GM18907 (cell line): Measurements from ENCODE around the gene ITPR2.
"Not testable (repeated sequence)": the region's sequence is repeated elsewhere in the genome, so short reads cannot be mapped to it uniquely, and the experiment has no call there.

ENCODE experiments used
- ATAC-seq: cut with Tn5 transposase; IDR thresholded peaks from one replicate; pipeline ENCODE4 v1.9.1; 2021; ENCODE audit warnings: mild to moderate bottlenecking, moderate library complexity; ENCODE audit not compliant: unreplicated experiment

The ITPR2 gene

GRCh38 chr12:26767116-26767515 lies 65.9 kb downstream of the ITPR2 start:
- no peak for ATAC-seq

- no peak for ATAC-seq
These were observed 70.8 kb downstream of the ITPR2 start for GRCh38 chr12:26762186-26762585.

DNA sequence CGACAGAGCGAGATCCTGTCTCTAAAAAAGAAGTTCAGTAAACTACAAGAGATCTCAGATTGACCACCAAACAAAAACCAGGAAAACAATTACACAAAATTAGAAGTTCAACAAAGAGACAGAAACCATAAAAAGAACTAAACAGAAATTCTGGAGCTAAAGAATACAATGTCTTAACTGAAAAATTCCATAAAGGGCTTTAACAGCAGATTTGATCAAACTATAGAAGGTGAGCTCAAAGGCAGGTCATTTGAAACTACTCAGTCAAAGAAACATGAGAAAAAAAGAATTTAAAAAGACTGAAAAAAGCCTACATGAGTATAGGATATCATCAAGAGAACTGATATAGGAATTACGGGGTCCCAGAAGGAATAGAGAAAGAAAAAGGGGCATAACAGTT lies 71.2 kb downstream of the ITPR2 start:
- ATAC-seq: no peak

DNA sequence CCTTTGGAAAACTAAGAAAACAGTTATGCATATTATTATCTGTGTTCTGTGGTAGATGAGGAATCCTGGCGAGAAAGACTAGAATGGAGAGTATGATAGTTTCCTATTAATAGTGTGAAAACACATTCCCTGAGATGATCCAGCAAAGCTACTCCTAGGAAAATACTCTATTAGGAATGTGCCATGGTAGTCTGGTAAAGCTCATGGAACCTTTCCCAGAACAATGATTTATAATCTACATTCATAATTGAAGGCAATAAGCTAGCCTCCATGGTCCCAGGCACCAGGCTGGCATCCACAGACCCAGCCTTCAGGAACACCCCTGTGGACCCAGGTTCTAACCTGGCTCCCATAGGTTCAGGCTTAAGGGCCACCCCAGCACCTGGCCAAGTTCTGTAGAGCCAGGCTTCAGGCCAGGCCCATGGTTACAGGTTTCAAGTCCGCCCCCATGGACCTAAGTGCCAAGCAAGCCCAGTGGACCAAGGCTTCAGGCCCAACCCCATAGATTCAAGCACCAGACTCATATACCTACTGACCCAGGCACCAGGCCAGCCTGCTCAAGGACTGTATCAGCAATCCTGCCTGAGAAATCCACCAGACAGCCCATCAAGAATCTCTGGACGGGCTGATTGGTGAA lies 72.2 kb downstream of the ITPR2 start:
- no peak for ATAC-seq

DNA sequence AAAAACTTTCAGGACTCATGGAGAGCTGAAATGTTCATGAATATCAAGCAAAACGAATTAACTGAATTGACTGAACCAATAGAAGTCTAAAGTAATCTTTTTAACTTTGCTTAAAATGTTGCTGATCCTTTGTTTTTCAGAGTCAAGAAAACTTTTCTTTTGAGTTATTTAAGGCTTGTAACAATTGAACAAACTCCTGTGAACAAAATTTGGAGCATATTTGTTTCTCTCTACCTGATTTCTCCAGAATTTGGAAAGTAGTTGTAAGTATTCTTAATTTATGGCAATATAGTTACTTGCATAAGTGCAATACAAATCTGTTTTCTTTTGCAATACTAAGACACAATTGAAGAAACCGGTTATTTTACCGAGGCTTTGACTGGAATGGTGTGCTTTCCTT lies 77.6 kb downstream of the ITPR2 start:
- ATAC-seq: not testable (repeated sequence)

DNA sequence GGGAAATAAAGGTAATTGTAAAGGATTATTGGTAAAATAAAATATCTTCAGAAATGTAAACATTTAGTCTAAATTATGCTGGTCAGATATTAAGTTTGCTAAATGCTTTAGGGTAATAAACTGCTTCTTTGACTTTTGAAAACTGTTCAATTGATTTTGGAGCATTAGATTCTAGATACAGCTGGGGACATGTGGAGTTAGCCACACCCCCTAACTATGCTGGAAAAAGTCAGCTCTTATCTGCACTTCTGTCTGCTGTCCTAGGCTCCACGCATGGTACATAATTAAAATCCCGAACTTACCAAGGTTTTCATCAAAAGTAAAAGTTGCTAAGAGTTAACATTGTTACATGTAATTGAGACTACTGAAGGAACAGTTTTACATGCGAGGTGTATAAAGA lies 78.8 kb downstream of the ITPR2 start:
- no peak for ATAC-seq

- ATAC-seq: no peak
These were observed 81.8 kb downstream of the ITPR2 start for GRCh38 chr12:26751179-26751578.

- peak; percentile 46 for ATAC-seq
These were observed 82.3 kb downstream of the ITPR2 start for GRCh38 chr12:26750531-26751175.

DNA sequence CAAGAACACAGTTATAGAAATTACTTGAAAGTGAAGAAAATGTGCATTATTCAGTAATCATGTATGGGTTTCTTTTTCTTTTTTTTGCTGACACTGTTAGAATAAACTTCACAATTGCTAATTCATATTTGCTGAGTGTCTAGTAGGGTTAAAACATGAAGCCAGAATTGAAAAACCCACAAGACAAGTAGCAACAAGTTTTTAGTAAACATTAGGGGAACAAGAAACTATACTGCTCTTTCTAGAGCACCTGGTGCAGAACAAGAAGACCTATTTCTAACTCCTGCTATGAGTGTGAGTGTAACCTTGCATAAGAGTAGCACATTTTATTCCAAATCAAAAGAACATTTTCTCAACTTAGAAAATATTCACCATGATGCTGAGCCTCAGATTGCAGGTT lies 83.2 kb downstream of the ITPR2 start:
- peak; percentile 73 for ATAC-seq

GRCh38 chr12:26748741-26749431 lies 84.1 kb downstream of the ITPR2 start:
- peak; percentile 63 for ATAC-seq

- ATAC-seq: peak; percentile 12
These were observed 84.6 kb downstream of the ITPR2 start for GRCh38 chr12:26748412-26748740.

- no peak for ATAC-seq
These were observed 86.8 kb downstream of the ITPR2 start for GRCh38 chr12:26746121-26746714.

GRCh38 chr12:26744697-26745440 lies 88.1 kb downstream of the ITPR2 start:
- ATAC-seq: no peak

GRCh38 chr12:26744042-26744626 lies 88.9 kb downstream of the ITPR2 start:
- ATAC-seq: no peak

- ATAC-seq: no peak
These were observed 91.3 kb downstream of the ITPR2 start for GRCh38 chr12:26741584-26742227.

DNA sequence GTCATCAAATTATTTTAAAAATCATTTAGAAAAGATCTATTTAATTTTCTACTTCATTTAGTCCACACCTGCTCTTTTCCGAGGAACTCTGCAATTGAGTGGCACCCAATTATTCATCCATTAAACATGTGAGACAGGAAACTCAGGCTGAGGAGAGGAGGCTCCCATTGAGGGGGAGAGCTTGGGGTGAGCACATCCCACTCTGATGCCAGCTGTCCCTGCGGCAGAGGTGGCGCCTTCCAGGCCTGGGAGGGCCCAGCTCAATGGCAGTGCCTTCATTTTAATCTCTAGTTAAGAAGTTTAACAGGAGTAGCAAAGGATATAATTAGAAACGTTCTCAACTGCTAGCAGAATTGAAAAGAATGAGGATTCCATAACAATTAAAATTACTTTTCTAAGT lies 92.0 kb downstream of the ITPR2 start:
- ATAC-seq: no peak

DNA sequence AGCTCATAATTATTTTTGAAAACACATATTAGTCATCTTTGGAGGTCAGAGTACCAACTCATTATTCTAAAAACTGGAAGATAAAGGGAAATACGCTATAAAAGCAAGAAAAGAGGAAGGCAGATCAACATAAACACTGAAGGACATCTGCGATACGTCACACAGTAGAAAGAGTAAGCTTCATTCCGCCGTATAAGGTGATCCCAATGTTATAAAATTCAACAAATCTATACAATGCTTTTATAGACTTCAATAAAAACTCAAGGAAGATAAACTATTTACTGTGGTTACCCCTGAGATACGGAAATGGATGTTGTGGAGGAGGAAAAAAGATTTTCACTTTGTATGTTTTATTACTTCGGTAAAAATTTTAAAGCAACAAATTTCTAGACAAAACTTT lies 92.6 kb downstream of the ITPR2 start:
- no peak for ATAC-seq

GRCh38 chr12:26737487-26738030 lies 95.4 kb downstream of the ITPR2 start:
- ATAC-seq: peak; percentile 60

GRCh38 chr12:26736563-26737486 lies 96.2 kb downstream of the ITPR2 start:
- no peak for ATAC-seq
